K562 (cell line): ENCODE data around the gene ACE. TPM values are rescaled to one million over a fixed set of nuclear protein-coding genes. Genes with fewer than 3 reads are reported as not detected.

Experiments
- ATAC-seq: fragments of 200-7000 bp; cut with Tn5 transposase; 3 replicates; pipeline ENCODE4 v1.9.1; 2020; ENCODE audit warnings: moderate library complexity
- BruUV-seq: library from RNA; stranded (reverse); fragments of 400-500 nt; replicated peaks from 2 replicates; lab custom pipeline; 2021; lab: Mats Ljungman, UMichigan
- CTCF ChIA-PET: fragments of 300-600 bp; formaldehyde crosslinking; extraction: SDS; loops from one replicate; lab custom pipeline; 2021; ENCODE audit warnings: low intra/inter-chr PET ratio; lab: Yijun Ruan, JAX
- POLR2A ChIA-PET: fragments of 300-600, 350-650 bp; sonication (Branson Sonifier 250); formaldehyde crosslinking; extraction: SDS; loops from one replicate; lab custom pipeline; 2021; ENCODE audit warnings: antibody characterized with exemption, inconsistent platforms; lab: Yijun Ruan, JAX
- DNase-seq, 4 experiments: peaks; one replicate each; pipeline versions ENCODE4 v3.0.0 to v3.0.0-alpha.2; 2011 to 2018; ENCODE audit warnings: low spot score in 3 of 4, mixed read lengths in 3 of 4; ENCODE audit errors: extremely low read depth in 1 of 4
- FAIRE-seq: peaks from 2 replicates; lab custom pipeline; 2011; peaks lifted over from hg19 to GRCh38; lab: Jason Lieb, UNC
- H2AFZ ChIP-seq: 2 replicates; pipeline ENCODE4 v1.6.0; 2011; ENCODE audit warnings: low read depth, low read length, control low read depth, inconsistent platforms
- H3K27ac ChIP-seq: fragments of 200-600 bp; 3 replicates; pipeline ENCODE4 v1.8.0; 2011; ENCODE audit warnings: low read depth, mild to moderate bottlenecking, control low read depth, inconsistent platforms, low read length, moderate library complexity, mixed read lengths; ENCODE audit errors: extremely low read depth
- H3K27me3 ChIP-seq, 2 experiments: fragments of 300-600 bp in 1 of 2; 2 replicates in 1 of 2; 3 replicates in 1 of 2; pipeline versions ENCODE4 v1.6.0 to v1.8.0; 2011; ENCODE audit warnings: inconsistent platforms in 2 of 2, low read length in 2 of 2, mild to moderate bottlenecking in 1 of 2, mixed read lengths in 1 of 2, moderate library complexity in 1 of 2; ENCODE audit not compliant: control insufficient read depth in 2 of 2, insufficient read depth in 2 of 2
- H3K36me3 ChIP-seq: fragments of 300-600 bp; 3 replicates; pipeline ENCODE4 v1.8.0; 2011; ENCODE audit warnings: mild to moderate bottlenecking, low read length, inconsistent platforms; ENCODE audit not compliant: control insufficient read depth, insufficient read depth
- H3K4me1 ChIP-seq, 2 experiments: fragments of 200-600 bp in 1 of 2; replicated peaks in 1 of 2; 2 replicates in 1 of 2; 3 replicates in 1 of 2; pipeline versions ENCODE4 v1.5.1 to v1.8.0; 2011; ENCODE audit warnings: inconsistent platforms in 2 of 2, low read length in 2 of 2, mild to moderate bottlenecking in 1 of 2, mixed read lengths in 1 of 2, moderate library complexity in 1 of 2; ENCODE audit not compliant: control insufficient read depth in 2 of 2, insufficient read depth in 2 of 2
- H3K4me2 ChIP-seq: 2 replicates; pipeline ENCODE4 v1.6.1; 2011; ENCODE audit warnings: low read length, control low read depth, inconsistent platforms, mixed read lengths; ENCODE audit not compliant: insufficient read depth
- H3K4me3 ChIP-seq: fragments of 200-600 bp; sonication (generic), shearing (Covaris generic); 2 replicates; pipeline ENCODE4 v1.5.1; 2016; ENCODE audit warnings: control low read depth, inconsistent platforms
- H3K79me2 ChIP-seq: fragments of 200-600 bp; 3 replicates; pipeline ENCODE4 v1.8.0; 2011; ENCODE audit warnings: low read length, inconsistent platforms; ENCODE audit not compliant: control insufficient read depth, insufficient read depth
- H3K9ac ChIP-seq, 2 experiments: 2 replicates each; pipeline versions ENCODE4 v1.6.0 to v1.6.1; 2011; ENCODE audit warnings: low read depth in 2 of 2, low read length in 2 of 2, control low read depth in 1 of 2, inconsistent platforms in 1 of 2, mild to moderate bottlenecking in 1 of 2, mixed read lengths in 1 of 2; ENCODE audit not compliant: insufficient read depth in 1 of 2
- H3K9me1 ChIP-seq: one replicate; pipeline ENCODE4 v1.6.0; 2011; ENCODE audit warnings: inconsistent platforms, mild to moderate bottlenecking, low read length, moderate library complexity; ENCODE audit not compliant: control insufficient read depth, insufficient read depth
- H3K9me3 ChIP-seq: replicated peaks from 2 replicates; pipeline ENCODE4 v1.5.1; 2011; ENCODE audit warnings: low read depth, low read length, inconsistent platforms; ENCODE audit not compliant: control insufficient read depth, insufficient read depth
- H4K20me1 ChIP-seq: replicated peaks from 2 replicates; pipeline ENCODE4 v1.6.1; 2011; ENCODE audit warnings: low read length, inconsistent platforms, mixed read lengths; ENCODE audit not compliant: control insufficient read depth, insufficient read depth
- MECOM ChIP-seq: fragments of 250-450 bp; sonication (Bioruptor Pico); IDR thresholded peaks from 2 replicates; pipeline ENCODE4 v1.8.0; 2022; ENCODE audit warnings: inconsistent platforms
- PHF21A ChIP-seq: fragments of 450-650 bp; IDR thresholded peaks from 2 replicates; pipeline ENCODE4 v1.6.1; 2017; ENCODE audit warnings: low read depth, borderline replicate concordance
- RBBP5 ChIP-seq: fragments of 200-600 bp; sonication (generic); IDR thresholded peaks from 2 replicates; pipeline ENCODE4 v1.6.1; 2012; ENCODE audit warnings: borderline replicate concordance, mild to moderate bottlenecking, low read length, control low read depth, inconsistent platforms; ENCODE audit not compliant: insufficient read depth, poor library complexity, severe bottlenecking
- RBM14 ChIP-seq: fragments of 200-400 bp; formaldehyde crosslinking; IDR thresholded peaks from 2 replicates; pipeline ENCODE4 v1.6.1; 2018; ENCODE audit warnings: low read depth, mild to moderate bottlenecking, low read length, moderate library complexity, borderline replicate concordance; ENCODE audit not compliant: insufficient read depth
- ZBTB17 ChIP-seq: fragments of 450-650 bp; formaldehyde crosslinking; IDR thresholded peaks from 2 replicates; pipeline ENCODE4 v1.4.0; 2020; ENCODE audit warnings: mild to moderate bottlenecking
- WGBS: fragments of 100-300 bp; shearing (Covaris generic); methylation state at CpG from one replicate; pipeline ENCODE4 v1.1.6; 2016; ENCODE audit warnings: low coverage, mixed read lengths; ENCODE audit not compliant: insufficient coverage; ENCODE audit errors: missing lambda C conversion rate; 5-methylcytosine and 5-hydroxymethylcytosine counted together
- in situ Hi-C: fragments of 300-500 bp; cut with MboI; formaldehyde crosslinking; loops from 4 replicates; pipeline ENCODE4 v1.15.0; 2018; ENCODE audit warnings: inconsistent platforms, mixed read lengths
- intact Hi-C: fragments of 100-400 bp; cut with micrococcal nuclease; formaldehyde crosslinking; loops from 2 replicates; pipeline ENCODE4 v1.14.2; 2022
- polyA plus RNA-seq, 8 experiments: library from polyadenylated mRNA; depleted of rRNA in 4 of 8; stranded (reverse) in 5 of 8; unstranded in 3 of 8; fragments of >200 nt; fragmentation: Nextera tagmentation in 2 of 8; fragmentation: Illumina TruSeq in 1 of 8; extraction: Ambion mirVana in 2 of 8; extraction: Trizol in 1 of 8; gene quantifications; 2 replicates each; pipeline versions ENCODE4 v1.2.1 to v1.2.3, GENCODE V29; 2011 to 2014; ENCODE audit warnings: inconsistent platforms in 1 of 8, missing spikeins in 1 of 8
- total RNA-seq, 7 experiments: library from RNA; depleted of rRNA in 6 of 7; stranded (reverse); fragments of >200 nt in 6 of 7; fragmentation: Illumina TruSeq in 2 of 7; extraction: Trizol in 2 of 7; gene quantifications; 2 replicates each; pipeline versions ENCODE4 v1.2.1 to v1.2.3, GENCODE V29; 2011 to 2021; ENCODE audit warnings: low replicate concordance in 1 of 7
- TF ChIP-seq, protein P1 (sequence below): sonication (generic); formaldehyde crosslinking; IDR thresholded peaks from 2 replicates; pipeline ENCODE4 v1.8.0; 2023; ENCODE audit warnings: mild to moderate bottlenecking, missing genetic modification reagents
- TF ChIP-seq, protein P2 (sequence below): sonication (generic); formaldehyde crosslinking; IDR thresholded peaks from 2 replicates; pipeline ENCODE4 v1.8.0; 2022; ENCODE audit warnings: mild to moderate bottlenecking, missing genetic modification reagents, borderline replicate concordance
- TF ChIP-seq, protein P3 (sequence below), 2 experiments: fragments of 450-650 bp; conservative IDR thresholded peaks; 2 replicates each; pipeline ENCODE4 v1.6.1; 2017; ENCODE audit warnings: mild to moderate bottlenecking in 2 of 2, moderate library complexity in 2 of 2

Gene ACE
- total and polyA plus RNA-seq, 9 of the 15 experiments (the other 6 are each of a cell fraction or from before 2014, with no cell fraction given), result 0.07 to 2.5 (median 0.47) TPM; not detected in 1

DNA sequence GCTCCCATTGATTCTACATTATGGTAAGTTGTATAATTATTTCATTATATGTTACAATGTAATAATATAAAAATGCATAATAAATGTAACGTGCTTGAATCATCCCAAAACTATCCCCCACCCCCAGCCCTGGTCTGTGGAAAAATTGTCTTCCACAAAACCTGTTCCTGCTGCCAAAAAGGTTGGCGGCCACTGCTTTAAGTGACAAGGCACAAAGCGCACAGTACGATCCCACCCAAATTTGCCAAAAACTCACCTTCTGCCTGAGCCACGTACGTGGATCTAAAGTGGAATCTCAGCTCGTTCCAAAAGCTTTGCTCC lies 45.3 kb upstream of the ACE start:
- WGBS, result 5% methylated on average over 7 of the region's 7 CpGs
- no peaks in the 10 kb centered on the region for H3K27me3 ChIP-seq
- peaks cover 48 to 55% of the 10 kb centered on the region in 2 experiments for H3K4me1 ChIP-seq
- peaks cover 3% of the 10 kb centered on the region for H3K9me1 ChIP-seq
- FAIRE-seq (no peak), ATAC-seq (no peak; the same call in 1 of the 3 replicates), DNase-seq (no peak)
- peaks cover 24% of the 10 kb centered on the region; the same call in 1 of the 3 replicates for H3K36me3 ChIP-seq
- H2AFZ ChIP-seq, result peak overlapping the region; percentile 33; the same call in 1 of the 2 replicates
- intact Hi-C loops, result loop anchor here (5.0 to 10.0 kb wide), 2 partner anchors 121 to 413 kb away; partner anchors contain the start of genes DCAF7 and SMARCD2
- peak overlapping the region; percentile 0 to 64; a peak in 2 of 4 replicates for H3K9ac ChIP-seq
- H3K9me3 ChIP-seq, result no peaks in the 10 kb centered on the region
- CTCF ChIA-PET, result no interaction called here
- peaks cover 3% of the 10 kb centered on the region; the same call in 1 of the 3 replicates for H3K79me2 ChIP-seq
- POLR2A ChIA-PET, result interaction anchor here (0.5 to 1.9 kb wide), 11 partner anchors 11 to 750 kb away, joined by 3 to 5 read pairs (median 3); partner anchors contain the start of genes CCDC47 and DDX42
- TF ChIP-seq ZBTB17 (CRISPR knock-in tag), result peak; percentile 46; the same call in 1 of the 2 replicates
- TF ChIP-seq, protein P1, sequence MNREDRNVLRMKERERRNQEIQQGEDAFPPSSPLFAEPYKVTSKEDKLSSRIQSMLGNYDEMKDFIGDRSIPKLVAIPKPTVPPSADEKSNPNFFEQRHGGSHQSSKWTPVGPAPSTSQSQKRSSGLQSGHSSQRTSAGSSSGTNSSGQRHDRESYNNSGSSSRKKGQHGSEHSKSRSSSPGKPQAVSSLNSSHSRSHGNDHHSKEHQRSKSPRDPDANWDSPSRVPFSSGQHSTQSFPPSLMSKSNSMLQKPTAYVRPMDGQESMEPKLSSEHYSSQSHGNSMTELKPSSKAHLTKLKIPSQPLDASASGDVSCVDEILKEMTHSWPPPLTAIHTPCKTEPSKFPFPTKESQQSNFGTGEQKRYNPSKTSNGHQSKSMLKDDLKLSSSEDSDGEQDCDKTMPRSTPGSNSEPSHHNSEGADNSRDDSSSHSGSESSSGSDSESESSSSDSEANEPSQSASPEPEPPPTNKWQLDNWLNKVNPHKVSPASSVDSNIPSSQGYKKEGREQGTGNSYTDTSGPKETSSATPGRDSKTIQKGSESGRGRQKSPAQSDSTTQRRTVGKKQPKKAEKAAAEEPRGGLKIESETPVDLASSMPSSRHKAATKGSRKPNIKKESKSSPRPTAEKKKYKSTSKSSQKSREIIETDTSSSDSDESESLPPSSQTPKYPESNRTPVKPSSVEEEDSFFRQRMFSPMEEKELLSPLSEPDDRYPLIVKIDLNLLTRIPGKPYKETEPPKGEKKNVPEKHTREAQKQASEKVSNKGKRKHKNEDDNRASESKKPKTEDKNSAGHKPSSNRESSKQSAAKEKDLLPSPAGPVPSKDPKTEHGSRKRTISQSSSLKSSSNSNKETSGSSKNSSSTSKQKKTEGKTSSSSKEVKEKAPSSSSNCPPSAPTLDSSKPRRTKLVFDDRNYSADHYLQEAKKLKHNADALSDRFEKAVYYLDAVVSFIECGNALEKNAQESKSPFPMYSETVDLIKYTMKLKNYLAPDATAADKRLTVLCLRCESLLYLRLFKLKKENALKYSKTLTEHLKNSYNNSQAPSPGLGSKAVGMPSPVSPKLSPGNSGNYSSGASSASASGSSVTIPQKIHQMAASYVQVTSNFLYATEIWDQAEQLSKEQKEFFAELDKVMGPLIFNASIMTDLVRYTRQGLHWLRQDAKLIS (CRISPR knock-in tag), result 0 out of 2 replicates have a peak, but pooled peaks have one; percentile 8
- 0 out of 2 replicates have a peak, but pooled peaks have one; percentile 12 for TF ChIP-seq PHF21A
- TF ChIP-seq, protein P2, sequence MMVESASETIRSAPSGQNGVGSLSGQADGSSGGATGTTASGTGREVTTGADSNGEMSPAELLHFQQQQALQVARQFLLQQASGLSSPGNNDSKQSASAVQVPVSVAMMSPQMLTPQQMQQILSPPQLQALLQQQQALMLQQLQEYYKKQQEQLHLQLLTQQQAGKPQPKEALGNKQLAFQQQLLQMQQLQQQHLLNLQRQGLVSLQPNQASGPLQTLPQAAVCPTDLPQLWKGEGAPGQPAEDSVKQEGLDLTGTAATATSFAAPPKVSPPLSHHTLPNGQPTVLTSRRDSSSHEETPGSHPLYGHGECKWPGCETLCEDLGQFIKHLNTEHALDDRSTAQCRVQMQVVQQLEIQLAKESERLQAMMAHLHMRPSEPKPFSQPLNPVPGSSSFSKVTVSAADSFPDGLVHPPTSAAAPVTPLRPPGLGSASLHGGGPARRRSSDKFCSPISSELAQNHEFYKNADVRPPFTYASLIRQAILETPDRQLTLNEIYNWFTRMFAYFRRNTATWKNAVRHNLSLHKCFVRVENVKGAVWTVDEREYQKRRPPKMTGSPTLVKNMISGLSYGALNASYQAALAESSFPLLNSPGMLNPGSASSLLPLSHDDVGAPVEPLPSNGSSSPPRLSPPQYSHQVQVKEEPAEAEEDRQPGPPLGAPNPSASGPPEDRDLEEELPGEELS, result no peak
- no peak for TF ChIP-seq RBM14
- 0 out of 2 replicates have a peak, but pooled peaks have one; percentile 54 for TF ChIP-seq MECOM (CRISPR knock-in tag)
- TF ChIP-seq, protein P3, sequence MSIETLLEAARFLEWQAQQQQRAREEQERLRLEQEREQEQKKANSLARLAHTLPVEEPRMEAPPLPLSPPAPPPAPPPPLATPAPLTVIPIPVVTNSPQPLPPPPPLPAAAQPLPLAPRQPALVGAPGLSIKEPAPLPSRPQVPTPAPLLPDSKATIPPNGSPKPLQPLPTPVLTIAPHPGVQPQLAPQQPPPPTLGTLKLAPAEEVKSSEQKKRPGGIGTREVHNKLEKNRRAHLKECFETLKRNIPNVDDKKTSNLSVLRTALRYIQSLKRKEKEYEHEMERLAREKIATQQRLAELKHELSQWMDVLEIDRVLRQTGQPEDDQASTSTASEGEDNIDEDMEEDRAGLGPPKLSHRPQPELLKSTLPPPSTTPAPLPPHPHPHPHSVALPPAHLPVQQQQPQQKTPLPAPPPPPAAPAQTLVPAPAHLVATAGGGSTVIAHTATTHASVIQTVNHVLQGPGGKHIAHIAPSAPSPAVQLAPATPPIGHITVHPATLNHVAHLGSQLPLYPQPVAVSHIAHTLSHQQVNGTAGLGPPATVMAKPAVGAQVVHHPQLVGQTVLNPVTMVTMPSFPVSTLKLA (conservative IDR thresholded peaks at IDR 0.05), result 0 out of 4 replicates have a peak, but pooled peaks of 1 of the 2 experiments have one; percentile 2
- peak; percentile 55 for TF ChIP-seq RBBP5
- peak overlapping the region; percentile 80 for H3K27ac ChIP-seq
- no peak overlapping the region for H3K4me3 ChIP-seq
- peak overlapping the region; percentile 75 for H3K4me2 ChIP-seq
- BruUV-seq, result no TSS peak
- H4K20me1 ChIP-seq, result no peaks in the 10 kb centered on the region
- in situ Hi-C loops, result loop anchor here (25.0 kb wide), 1 partner anchor 406 kb away; the partner anchor contains the start of genes FTSJ3, PSMC5 and SMARCD2
